Stimulated activated naive CD4-positive, alpha-beta T cell (primary cell): ENCODE measurements around the gene ARMC5.
"Not testable (repeated sequence)": the region's sequence is repeated elsewhere in the genome, so short reads cannot be mapped to it uniquely, and the experiment has no call there.

Experiments
- DNase-seq, 6 experiments: peaks; one replicate each; lab custom pipeline; 2025; lab: John Stamatoyannopoulos, UW

Gene ARMC5, protein sequence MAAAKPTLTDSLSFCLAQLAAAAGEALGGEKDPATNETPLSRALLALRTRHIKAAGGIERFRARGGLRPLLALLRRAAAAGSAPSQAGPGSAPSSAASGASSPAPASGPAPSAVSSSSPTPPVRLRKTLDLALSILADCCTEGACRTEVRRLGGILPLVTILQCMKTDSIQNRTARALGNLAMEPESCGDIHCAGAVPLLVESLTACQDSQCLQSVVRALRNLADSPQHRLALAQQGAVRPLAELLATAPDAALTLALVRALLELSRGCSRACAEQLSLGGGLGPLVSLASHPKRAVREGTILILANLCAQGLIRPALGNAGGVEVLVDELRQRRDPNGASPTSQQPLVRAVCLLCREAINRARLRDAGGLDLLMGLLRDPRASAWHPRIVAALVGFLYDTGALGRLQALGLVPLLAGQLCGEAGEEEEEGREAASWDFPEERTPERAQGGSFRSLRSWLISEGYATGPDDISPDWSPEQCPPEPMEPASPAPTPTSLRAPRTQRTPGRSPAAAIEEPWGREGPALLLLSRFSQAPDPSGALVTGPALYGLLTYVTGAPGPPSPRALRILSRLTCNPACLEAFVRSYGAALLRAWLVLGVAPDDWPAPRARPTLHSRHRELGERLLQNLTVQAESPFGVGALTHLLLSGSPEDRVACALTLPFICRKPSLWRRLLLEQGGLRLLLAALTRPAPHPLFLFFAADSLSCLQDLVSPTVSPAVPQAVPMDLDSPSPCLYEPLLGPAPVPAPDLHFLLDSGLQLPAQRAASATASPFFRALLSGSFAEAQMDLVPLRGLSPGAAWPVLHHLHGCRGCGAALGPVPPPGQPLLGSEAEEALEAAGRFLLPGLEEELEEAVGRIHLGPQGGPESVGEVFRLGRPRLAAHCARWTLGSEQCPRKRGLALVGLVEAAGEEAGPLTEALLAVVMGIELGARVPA

DNA sequence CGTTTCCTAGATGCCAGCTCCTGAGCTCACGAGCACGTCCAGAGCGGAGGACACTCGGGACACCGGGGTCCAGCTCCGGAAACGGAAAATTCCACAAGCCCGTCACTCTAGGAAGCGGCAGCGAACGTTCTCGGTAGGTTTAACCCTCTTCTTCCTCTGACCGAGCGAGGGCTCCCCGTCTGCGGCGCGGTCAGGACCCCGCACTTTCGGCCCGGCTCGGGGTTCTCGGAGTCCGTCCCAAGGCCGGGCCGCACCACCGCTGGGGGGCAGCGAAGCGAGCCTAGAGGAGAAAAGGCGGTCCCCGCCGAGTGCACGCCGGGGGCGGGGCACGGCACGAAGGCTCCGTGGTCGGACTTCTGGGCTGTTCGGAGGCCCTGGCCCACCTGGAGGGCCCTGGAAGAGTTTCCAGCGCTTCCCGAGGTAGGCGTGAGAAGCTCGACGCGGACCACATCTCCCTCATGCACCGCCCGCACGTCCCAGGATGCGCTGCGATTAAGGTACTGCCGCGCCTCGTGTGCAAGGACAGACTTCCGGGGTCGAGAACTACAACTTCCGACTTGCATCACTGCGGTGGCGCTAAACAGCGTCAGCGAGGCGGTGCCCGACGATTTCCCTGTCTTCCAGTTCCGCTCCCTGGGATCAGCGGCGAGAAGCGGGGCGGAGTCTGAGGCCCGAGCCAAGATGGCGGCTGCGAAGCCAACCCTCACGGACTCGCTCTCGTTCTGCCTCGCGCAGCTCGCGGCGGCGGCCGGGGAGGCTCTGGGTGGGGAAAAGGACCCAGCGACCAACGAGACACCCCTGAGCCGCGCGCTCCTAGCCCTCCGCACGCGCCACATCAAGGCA is at the start of gene ARMC5:
Gene ARMC5 (plus strand): TSS at position 658 of the 843 bp plus-strand sequence. CDS start 24 bp downstream, at position 682.
- DNase-seq: peak; percentile 96 to 100 (median 98)

DNA sequence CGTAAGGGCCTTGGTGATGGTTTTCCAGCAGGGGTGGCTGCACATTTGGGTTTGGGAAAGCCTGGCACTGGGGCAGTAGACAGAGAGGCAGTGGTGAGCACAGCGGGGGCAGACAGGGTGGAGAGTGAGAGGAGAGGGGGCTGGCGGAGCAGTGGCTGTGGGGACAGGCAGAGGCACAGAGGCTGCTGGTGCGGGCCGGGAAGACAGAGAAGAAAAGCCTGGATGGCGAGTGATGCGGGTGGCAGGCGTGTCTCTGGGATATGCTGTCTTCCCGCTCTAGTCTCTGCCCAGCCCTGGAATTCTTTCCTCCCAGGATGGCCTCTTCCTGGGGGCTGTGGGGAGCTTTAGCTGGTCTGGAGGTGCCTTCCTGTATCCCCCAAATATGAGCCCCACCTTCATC is 49.2 kb upstream of the ARMC5 start:
- DNase-seq: no peak

DNA sequence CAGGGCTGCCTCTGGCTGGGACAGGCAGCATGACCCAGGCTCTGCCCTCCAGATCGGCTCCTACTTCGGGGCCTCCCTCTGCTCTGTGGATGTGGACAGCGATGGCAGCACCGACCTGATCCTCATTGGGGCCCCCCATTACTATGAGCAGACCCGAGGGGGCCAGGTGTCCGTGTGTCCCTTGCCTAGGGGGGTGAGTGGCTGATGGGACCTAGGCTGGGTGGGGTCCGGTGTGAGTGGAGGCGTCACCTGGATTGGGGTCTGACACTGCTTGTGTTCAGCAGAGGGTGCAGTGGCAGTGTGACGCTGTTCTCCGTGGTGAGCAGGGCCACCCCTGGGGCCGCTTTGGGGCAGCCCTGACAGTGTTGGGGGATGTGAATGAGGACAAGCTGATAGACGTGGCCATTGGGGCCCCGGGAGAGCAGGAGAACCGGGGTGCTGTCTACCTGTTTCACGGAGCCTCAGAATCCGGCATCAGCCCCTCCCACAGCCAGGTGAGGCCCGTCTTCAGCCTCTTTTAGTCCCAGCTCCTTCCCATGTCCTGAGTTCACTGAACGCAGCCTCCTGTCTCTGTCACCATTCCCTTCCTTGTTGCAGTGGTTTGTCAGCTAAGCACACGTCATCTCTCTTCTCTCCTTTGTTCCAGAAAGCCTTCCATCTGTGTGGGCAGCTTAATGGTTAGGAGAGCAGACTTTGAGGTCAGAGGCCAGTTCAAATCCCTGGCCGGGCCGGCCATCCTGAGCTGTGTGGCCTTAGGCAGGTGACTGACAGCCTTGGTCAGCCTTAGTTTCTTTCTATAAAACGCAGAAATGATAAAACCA is 48.1 kb upstream of the ARMC5 start:
- DNase-seq: no peak

DNA sequence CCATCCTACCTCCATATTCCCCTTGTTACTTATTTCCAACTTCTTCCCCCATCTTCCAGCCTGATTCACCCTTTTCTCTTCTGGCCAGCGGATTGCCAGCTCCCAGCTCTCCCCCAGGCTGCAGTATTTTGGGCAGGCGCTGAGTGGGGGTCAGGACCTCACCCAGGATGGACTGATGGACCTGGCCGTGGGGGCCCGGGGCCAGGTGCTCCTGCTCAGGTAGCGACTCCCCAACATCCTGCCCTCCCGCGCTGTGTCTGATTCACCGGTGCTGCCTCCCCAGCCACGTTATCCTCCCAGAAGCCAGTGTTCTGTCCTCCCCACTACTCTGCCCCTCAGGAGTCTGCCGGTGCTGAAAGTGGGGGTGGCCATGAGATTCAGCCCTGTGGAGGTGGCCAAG is 46.6 kb upstream of the ARMC5 start:
- no peak for DNase-seq

DNA sequence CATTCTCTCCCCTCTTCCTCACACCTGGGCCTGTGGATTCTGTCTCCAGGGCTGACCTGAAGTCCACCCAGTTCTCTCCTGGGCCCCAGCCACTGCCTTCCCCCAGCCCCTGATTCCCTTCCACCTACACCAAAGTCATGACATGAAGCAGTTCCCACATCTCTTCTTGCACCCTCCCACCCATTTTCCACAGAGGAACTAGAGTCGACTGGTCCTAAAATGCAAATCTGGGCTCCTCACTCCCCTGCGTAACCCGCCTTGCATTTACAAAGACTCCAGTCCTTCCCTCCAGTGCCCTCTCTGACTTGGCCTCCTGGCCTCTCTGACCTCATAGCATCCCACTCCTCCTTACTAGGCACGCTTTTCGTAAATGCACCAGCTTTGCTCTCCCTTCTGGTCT is 45.9 kb upstream of the ARMC5 start:
- no peak for DNase-seq

DNA sequence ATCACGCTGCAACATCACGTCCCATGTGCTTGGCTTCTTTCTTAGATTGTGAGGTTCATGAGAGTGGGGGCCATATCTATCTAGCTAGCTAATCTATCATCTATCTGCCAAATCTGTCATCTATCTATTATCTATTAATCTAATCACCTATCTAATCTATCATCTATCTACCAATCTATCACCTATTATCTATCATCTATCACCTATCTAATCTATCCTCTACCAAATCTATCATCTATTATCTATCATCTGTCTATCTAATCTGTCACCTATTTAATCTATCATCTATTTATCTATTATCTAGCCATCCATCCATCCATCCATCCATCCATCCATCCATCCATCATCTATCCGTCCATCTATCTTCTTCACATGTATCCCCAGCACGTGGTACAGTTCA is 45.4 kb upstream of the ARMC5 start:
- no peak for DNase-seq

DNA sequence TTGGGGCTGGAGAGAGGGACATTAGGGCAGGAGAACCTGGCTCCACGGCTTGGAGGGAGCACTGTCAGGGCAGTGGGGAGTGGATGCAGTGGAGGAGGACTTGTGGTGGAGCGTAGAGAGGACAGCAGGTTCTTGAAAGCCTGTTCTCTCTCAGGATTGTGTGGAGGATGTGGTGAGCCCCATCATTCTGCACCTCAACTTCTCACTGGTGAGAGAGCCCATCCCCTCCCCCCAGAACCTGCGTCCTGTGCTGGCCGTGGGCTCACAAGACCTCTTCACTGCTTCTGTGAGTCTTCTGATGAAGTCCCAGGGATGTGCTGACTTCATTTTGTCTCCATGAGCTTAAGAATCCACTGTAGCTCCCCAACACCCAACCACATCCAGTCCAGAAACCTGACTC is 44.6 kb upstream of the ARMC5 start:
- no peak for DNase-seq

DNA sequence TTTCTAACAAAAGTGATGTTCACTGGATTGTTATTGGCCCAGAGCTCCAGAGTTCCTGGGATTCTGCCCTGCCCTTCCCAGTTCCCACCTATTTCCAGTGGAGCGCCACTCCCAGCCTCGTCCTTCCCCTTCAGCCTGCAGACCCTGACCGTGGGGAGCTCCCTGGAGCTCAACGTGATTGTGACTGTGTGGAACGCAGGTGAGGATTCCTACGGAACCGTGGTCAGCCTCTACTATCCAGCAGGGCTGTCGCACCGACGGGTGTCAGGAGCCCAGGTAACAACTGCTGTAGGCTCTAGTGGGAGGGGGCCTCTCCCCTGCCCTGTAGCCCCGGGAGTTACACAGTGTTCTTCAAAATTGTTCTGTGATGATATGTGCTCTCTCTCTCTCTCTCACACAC is 42.9 kb upstream of the ARMC5 start:
- DNase-seq: no peak

DNA sequence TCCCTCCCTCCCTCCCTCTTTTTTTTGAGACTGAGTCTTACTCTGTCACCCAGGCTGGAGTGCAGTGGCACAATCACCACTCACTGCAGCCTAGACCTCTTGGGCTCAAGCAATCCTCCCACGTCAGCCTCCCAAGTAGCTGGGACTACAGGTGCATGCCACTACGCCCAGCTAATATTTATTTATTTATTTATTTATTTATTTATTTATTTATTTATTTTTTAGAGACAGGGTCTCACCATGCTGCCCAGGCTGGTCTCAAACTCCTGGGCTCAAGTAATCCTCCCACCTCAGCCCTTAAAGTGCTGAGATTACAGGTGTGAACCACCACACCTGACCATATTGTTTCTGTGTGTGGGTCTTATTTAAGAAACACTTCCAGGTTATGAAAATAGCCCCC is 42.3 kb upstream of the ARMC5 start:
- DNase-seq: not testable (repeated sequence)

DNA sequence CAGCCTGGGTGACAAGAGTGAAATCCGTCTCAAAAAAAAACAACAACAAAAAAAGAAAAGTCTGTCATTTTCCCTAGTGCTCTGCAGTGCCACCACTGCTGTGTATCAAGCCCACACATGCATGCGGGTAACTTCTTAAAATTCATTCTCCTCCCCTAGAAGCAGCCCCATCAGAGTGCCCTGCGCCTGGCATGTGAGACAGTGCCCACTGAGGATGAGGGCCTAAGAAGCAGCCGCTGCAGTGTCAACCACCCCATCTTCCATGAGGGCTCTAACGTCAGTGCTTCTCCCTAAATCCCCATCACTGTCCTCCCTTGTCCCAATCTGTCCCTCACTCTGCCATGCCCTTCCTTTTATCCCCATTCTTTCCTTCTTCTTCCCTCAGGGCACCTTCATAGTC is 41.4 kb upstream of the ARMC5 start:
- DNase-seq: no peak

DNA sequence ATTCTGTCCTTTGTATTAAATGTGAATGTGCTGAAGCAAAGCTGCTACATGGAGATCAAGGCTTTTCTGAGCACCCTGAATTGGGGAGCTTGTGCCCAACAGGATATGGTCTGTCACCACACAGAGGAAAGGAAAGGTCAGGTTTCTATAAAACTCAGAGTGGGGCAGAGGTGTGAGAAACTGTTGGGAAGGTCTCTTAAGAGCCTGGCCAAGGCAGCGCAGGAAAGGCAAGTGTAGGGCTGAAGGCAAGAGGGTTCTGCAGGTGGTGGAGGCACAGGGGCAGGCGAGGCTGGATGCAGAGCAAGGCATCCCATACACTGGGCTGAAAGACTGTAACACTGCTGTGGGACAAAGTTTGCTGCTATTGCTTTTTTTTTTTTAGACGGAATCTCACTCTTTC is 39.3 kb upstream of the ARMC5 start:
- no peak for DNase-seq

DNA sequence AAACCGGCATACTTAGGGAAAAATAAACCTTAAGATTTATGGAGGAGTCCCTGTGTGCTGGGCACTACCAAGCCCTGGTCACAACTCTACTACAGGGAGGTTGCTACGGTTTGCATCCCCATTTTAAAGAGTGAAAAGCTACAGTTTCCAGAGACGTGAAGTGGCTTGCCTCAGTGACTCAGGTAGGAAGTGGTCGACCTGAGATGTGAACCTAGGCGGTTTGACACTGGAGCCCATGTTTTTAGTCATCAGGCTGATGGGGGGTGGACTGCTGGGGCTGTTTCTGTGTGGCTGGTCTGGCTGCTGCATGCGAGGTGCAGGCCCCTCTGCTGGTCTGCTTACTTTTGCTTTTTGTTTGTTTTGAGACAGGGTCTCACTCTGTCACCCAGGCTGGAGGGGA is 37.7 kb upstream of the ARMC5 start:
- DNase-seq: no peak

DNA sequence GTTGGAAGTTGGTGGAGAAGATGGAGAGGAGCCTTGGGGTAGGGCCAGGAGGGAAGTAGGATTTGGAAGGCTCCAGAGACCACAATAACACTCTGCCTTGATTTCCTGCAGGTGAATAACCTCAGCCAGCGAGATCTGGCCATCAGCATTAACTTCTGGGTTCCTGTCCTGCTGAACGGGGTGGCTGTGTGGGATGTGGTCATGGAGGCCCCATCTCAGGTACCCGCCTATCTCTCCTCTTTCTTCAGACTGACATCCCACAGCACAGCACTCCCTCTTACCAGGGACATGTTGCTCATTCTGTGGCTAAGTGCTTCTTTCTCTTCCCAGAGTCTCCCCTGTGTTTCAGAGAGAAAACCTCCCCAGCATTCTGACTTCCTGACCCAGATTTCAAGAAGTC is 36.1 kb upstream of the ARMC5 start:
- DNase-seq: no peak

DNA sequence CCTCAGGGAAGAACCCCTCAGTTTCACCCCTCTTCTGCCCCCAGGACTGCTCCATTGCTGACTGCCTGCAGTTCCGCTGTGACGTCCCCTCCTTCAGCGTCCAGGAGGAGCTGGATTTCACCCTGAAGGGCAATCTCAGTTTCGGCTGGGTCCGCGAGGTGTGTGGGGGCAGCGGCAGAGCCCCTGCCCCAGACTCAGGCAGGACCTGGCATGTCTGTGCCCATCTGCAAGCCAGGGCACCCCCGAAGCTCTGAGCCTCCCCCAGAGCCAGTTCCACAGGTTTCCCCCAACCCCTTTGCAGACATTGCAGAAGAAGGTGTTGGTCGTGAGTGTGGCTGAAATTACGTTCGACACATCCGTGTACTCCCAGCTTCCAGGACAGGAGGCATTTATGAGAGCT is 35.5 kb upstream of the ARMC5 start:
- no peak for DNase-seq

DNA sequence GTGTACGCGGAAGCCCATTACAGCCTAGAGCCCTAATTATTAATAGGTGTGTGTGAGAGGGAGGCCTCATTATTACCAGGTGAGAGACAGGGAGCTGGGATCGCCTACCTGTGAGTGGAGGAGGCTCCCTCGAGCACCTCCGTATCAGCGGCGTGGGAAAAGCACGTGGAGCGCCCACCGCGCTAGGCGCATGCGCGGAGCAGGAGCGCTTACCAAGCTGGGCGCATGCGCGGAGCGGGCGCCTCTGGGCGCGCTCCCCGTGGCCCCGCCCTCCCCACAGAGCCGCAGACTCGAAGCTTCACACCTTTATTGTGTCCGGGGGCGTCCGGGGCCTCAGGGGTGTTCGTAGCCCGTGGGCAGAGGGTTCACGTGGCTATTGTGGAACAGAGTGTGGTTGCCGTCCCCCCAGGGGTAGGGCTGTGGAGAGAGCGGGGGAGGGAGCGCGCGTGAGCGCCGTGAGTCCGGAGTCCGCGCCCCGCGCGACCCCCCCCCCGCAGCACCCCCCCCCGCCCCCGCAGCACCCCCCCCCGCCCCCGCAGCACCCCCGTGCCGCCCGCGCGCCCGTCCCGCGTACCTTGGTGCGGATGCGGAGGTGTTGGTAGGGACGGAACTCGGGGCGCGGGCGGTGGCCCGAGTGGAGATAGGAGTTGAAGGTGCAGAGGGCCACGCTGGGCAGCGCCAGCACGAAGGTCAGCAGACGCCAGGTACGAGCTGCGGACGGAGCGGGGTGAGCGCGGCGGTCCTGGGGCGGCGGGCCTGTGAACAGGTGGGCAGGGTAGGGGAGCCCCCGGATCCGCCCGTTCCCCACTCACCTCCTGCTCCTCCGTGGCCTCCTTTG is 31.6 kb upstream of the ARMC5 start:
- peak; percentile 32 to 69 (median 60) for DNase-seq

DNA sequence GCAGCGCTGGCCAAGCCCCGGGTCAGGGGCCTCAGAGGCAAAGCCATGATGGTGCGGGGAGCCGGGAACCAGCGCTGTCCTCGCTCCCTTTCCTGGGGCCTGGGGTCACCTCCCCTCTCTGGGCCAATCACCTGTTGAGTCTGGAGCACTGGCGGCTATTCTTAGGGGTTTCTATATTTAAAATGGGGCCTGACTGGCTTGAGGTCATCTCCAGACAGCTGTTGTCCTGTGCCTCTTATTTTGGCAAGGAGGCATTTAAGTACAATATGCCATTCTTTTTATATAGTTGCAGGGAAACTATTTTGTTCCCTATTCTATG is 31.1 kb upstream of the ARMC5 start, which contains the start of gene COX6A2:
Gene COX6A2 (minus strand): TSS at position 82 of the 319 bp plus-strand sequence. CDS start 35 bp downstream, at position 47.
- no peak for DNase-seq

DNA sequence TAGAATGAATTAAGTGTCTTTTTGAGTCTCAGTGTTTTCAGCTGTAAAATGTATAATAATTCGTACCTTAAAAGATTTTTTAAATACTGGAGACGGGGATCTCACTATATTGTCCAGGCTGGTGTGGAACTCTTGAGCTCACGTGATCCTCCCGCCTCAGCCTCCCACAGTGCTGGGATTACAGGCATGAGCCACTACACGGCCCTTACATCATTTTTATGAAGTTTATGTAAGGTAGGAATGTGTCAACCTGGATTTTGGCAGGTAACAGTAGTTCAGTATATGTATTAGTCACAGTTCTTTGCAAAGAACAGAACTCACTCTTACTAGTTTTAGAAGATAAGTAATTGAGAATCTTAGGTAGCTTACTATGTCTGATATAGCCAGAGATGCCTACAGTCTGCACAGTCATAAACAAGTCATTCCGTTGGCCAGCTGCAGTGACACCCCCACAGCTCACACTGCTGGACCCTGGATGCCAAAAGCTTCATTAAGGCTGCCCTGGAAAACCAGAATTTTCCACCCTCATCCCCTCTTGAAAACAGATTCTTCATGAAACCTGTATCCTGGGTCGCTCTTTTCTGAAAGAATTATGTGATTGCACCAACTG is 30.6 kb upstream of the ARMC5 start:
- no peak for DNase-seq

DNA sequence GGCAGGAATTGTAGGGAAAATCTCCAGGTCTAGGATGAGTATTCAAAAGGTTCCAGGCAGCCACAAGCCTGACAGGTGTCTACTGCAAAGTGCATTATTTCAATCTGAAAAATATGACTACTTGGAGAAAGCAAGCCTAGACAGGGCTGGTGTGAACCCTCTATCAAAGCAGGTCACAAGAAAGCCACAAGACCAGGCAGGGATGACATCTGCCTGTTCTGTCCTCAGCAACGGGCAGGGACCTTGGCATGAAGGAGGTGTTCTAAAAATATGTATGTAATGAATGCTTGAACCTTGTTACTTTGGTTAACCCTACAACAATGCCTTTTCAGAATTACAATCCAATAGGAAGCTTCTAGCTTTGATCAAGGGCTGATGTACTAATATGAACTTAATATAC is 30.0 kb upstream of the ARMC5 start:
- DNase-seq: no peak

DNA sequence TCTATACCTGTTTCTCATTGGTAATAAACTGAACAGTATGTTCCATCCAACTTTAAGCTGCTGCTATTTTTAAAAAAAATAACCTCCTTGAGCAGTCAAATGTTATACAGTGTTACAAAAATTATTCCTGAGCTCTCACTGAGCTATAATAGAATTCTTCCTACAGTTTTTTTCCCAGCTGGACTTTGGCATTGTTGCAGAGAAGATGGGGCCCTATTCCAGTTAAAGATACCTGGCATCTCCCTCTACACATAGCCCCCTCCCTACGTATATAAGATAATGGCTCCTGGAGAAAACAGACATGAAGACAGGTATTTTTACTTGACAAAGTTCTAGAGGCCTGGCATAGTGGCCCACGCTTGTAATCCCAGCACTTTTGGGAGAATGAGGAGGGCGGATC is 29.5 kb upstream of the ARMC5 start:
- no peak for DNase-seq
